Stimulated activated CD4-positive, alpha-beta T cell treated with anti-CD3 and anti-CD28 coated beads, TNF-alpha, amount 100 ng/mL, for 1 hour (primary cell): ENCODE measurements around the gene SLC38A5.

Source experiments
- DNase-seq, 3 donors: peaks; one replicate each; pipeline ENCODE4 v3.0.0-alpha.2; 2020; ENCODE audit warnings: low read depth in 3 of 3, low spot score in 1 of 3

The SLC38A5 gene

GRCh38 chrX:48492293-48492910 is 22.3 kb upstream of the SLC38A5 start:
- no peak for DNase-seq

GRCh38 chrX:48491809-48492208 is 21.7 kb upstream of the SLC38A5 start:
- DNase-seq, result no peak

GRCh38 chrX:48490661-48491060 is 20.6 kb upstream of the SLC38A5 start:
- no peak for DNase-seq

- DNase-seq, result no peak
Observed at GRCh38 chrX:48489892-48490291, 19.8 kb upstream of the SLC38A5 start.

GRCh38 chrX:48489296-48489695 is 19.2 kb upstream of the SLC38A5 start:
- no peak for DNase-seq

- no peak for DNase-seq
Observed at GRCh38 chrX:48488034-48488433, 18.0 kb upstream of the SLC38A5 start.

GRCh38 chrX:48487362-48487798 is 17.3 kb upstream of the SLC38A5 start:
- no peak for DNase-seq

- DNase-seq, result no peak
Observed at GRCh38 chrX:48482526-48482925, 12.5 kb upstream of the SLC38A5 start.

GRCh38 chrX:48480583-48480982 is 10.5 kb upstream of the SLC38A5 start:
- DNase-seq, result no peak

GRCh38 chrX:48480142-48480541 is 10.1 kb upstream of the SLC38A5 start:
- DNase-seq, result no peak

GRCh38 chrX:48478806-48479205 is 8.7 kb upstream of the SLC38A5 start:
- no peak for DNase-seq

- DNase-seq, result no peak
Observed at GRCh38 chrX:48477960-48478755, 8.1 kb upstream of the SLC38A5 start.

- DNase-seq, result no peak
Observed at GRCh38 chrX:48476919-48477318, 6.9 kb upstream of the SLC38A5 start.

GRCh38 chrX:48475774-48476577 is 5.9 kb upstream of the SLC38A5 start, which contains the start of gene FTSJ1:
TSS of gene FTSJ1 (plus strand) at chrX:48476199. CDS start at chrX:48478048, 1,849 bp downstream.
- peak; percentile 67 to 71 (median 70) for DNase-seq

GRCh38 chrX:48475296-48475695 is 5.2 kb upstream of the SLC38A5 start:
- DNase-seq, result no peak

GRCh38 chrX:48474581-48474980 is 4.5 kb upstream of the SLC38A5 start:
- no peak for DNase-seq

GRCh38 chrX:48474127-48474526 is 4.1 kb upstream of the SLC38A5 start:
- DNase-seq, result no peak

GRCh38 chrX:48473704-48473990 is 3.6 kb upstream of the SLC38A5 start:
- no peak for DNase-seq

GRCh38 chrX:48472851-48473703 is 3.0 kb upstream of the SLC38A5 start:
- DNase-seq, result no peak

GRCh38 chrX:48472225-48472624 is 2.2 kb upstream of the SLC38A5 start:
- DNase-seq, result no peak

GRCh38 chrX:48471504-48471903 is 1.4 kb upstream of the SLC38A5 start:
- no peak for DNase-seq
